Measurements from ENCODE around the gene AK8. TPM values are rescaled to one million over a fixed set of nuclear protein-coding genes. Genes with fewer than 3 reads are reported as not detected.

AK8 gene
- total and polyA plus RNA-seq, 9 of the 15 experiments (the other 6 are each of a cell fraction or from before 2014, with no cell fraction given) = 0.06 to 0.37 TPM; not detected in 7

GRCh38 chr9:132797861-132798659, 80.0 kb downstream of the AK8 start (continued):
- TF ChIP-seq, protein P1, sequence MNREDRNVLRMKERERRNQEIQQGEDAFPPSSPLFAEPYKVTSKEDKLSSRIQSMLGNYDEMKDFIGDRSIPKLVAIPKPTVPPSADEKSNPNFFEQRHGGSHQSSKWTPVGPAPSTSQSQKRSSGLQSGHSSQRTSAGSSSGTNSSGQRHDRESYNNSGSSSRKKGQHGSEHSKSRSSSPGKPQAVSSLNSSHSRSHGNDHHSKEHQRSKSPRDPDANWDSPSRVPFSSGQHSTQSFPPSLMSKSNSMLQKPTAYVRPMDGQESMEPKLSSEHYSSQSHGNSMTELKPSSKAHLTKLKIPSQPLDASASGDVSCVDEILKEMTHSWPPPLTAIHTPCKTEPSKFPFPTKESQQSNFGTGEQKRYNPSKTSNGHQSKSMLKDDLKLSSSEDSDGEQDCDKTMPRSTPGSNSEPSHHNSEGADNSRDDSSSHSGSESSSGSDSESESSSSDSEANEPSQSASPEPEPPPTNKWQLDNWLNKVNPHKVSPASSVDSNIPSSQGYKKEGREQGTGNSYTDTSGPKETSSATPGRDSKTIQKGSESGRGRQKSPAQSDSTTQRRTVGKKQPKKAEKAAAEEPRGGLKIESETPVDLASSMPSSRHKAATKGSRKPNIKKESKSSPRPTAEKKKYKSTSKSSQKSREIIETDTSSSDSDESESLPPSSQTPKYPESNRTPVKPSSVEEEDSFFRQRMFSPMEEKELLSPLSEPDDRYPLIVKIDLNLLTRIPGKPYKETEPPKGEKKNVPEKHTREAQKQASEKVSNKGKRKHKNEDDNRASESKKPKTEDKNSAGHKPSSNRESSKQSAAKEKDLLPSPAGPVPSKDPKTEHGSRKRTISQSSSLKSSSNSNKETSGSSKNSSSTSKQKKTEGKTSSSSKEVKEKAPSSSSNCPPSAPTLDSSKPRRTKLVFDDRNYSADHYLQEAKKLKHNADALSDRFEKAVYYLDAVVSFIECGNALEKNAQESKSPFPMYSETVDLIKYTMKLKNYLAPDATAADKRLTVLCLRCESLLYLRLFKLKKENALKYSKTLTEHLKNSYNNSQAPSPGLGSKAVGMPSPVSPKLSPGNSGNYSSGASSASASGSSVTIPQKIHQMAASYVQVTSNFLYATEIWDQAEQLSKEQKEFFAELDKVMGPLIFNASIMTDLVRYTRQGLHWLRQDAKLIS (CRISPR knock-in tag; IDR thresholded peaks at IDR 0.05) = no peak
- TF ChIP-seq ZNF224 (CRISPR knock-in tag; IDR thresholded peaks at IDR 0.05) (no peak), ZNF146 (CRISPR knock-in tag; IDR thresholded peaks at IDR 0.05; ENCODE audit: unreplicated experiment) (no peak), MXI1 (IDR thresholded peaks at IDR 0.05; ENCODE audit: low read depth, low read length) (no peak), ETS2 (tag; IDR thresholded peaks at IDR 0.05; ENCODE audit: borderline replicate concordance, poor library complexity, severe bottlenecking) (no peak), SMARCB1 (IDR thresholded peaks at IDR 0.05; ENCODE audit: insufficient read length, low read depth) (no peak), ZNF780A (CRISPR knock-in tag; IDR thresholded peaks at IDR 0.05) (no peak)
- TF ChIP-seq, protein P2, sequence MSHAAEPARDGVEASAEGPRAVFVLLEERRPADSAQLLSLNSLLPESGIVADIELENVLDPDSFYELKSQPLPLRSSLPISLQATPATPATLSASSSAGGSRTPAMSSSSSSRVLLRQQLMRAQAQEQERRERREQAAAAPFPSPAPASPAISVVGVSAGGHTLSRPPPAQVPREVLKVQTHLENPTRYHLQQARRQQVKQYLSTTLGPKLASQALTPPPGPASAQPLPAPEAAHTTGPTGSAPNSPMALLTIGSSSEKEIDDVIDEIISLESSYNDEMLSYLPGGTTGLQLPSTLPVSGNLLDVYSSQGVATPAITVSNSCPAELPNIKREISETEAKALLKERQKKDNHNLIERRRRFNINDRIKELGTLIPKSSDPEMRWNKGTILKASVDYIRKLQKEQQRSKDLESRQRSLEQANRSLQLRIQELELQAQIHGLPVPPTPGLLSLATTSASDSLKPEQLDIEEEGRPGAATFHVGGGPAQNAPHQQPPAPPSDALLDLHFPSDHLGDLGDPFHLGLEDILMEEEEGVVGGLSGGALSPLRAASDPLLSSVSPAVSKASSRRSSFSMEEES (CRISPR knock-in tag; IDR thresholded peaks at IDR 0.05) = no peak

Data from K562 (cell line).